Measurements from ENCODE around the gene TPSG1.

DNA sequence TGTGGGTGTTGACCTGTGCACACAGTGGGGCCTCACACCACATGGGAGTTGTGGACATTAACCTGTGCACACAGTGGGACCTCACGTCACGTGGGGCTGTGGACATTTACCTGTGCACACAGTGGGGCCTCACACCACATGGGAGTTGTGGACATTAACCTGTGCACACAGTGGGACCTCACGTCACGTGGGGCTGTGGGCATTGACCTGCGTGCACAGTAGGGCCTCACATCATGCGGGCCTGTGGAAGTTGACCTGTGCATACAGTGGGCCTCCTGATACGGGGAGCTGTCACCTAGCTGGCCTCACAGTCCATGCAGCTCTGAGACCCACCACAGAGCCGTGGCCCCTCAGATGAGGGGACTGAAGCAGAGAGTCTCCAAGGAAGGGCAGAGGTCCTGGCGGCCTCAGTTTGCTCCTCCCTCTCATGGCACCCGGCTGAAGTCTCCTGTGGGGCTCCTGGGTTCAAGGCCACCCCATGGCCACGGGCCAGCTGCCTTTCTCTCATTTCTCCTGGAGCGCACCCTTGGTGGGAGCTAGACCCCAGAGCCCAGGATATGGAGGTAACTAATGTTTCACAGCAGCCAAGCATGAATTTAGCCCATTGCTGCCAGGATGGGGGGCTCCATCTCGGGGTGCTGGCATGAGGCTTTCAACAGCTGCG lies 51.1 kb downstream of the TPSG1 start:
- TF ChIP-seq, protein P1, sequence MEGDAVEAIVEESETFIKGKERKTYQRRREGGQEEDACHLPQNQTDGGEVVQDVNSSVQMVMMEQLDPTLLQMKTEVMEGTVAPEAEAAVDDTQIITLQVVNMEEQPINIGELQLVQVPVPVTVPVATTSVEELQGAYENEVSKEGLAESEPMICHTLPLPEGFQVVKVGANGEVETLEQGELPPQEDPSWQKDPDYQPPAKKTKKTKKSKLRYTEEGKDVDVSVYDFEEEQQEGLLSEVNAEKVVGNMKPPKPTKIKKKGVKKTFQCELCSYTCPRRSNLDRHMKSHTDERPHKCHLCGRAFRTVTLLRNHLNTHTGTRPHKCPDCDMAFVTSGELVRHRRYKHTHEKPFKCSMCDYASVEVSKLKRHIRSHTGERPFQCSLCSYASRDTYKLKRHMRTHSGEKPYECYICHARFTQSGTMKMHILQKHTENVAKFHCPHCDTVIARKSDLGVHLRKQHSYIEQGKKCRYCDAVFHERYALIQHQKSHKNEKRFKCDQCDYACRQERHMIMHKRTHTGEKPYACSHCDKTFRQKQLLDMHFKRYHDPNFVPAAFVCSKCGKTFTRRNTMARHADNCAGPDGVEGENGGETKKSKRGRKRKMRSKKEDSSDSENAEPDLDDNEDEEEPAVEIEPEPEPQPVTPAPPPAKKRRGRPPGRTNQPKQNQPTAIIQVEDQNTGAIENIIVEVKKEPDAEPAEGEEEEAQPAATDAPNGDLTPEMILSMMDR (IDR thresholded peaks at IDR 0.05) = no peak
- TF ChIP-seq POLR2AphosphoS5 (IDR thresholded peaks at IDR 0.05) = no peak
- TF ChIP-seq POLR2A (IDR thresholded peaks at IDR 0.05) = no peak
